ENCODE measurements around the gene ANXA8. TPM values are rescaled to one million over a fixed set of nuclear protein-coding genes. Genes with fewer than 3 reads are reported as not detected.

Gene ANXA8
- total RNA-seq, 5 donors from 2014 or later (not counting 1 experiment from before 2014, with no cell fraction given): not detected

DNA sequence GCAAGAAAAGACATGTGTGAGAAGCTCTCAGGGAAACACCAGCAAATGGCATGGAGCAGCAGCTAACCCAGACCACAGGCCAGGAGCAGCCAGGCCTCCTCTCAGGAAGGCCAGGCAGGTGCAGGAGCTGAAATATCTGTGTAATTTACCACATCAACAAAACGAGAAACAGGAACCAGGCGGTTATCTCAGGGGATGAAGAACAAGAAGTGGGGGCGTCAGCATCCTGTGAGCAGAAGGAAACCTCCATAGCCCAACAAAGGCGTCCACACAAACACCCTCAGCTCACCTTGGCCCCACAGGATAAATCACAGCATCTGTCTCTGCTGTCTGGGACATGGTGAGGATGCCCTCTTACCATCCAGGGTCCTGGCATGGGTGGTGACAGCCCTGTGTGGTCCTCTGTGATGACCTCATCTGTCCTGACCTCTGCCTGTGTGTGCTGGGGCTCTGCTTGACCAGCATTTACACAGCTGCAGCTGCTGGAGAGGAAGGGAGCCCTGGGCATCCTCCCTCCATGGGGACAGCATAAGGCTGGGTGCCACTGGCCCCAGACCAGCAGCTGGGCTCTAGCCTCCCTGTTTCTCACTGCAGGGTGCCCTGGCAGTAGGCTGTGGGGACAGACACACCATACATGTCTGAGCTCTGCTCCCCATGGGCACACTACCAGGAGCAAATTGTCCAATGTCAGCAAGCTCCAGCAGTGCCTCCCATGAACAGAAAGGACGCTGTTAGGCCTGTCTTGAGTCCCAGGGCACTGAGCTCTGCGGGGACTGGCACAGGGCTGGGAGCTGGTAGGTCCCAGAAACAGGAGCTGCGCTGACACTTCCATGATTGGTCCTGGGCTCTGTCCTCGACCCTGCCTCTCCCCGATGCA is 34.6 kb downstream of the ANXA8 start:
- peak in 1 of 4 experiments; percentile 40 for ATAC-seq (replicated peaks in 1 of 4)
- H3K9me3 ChIP-seq: peaks cover 2% of the 10 kb centered on the region
- Mint-ChIP-seq H3K4me1 (peaks cover 8 to 18% (median 9%) of the 10 kb centered on the region in 3 donors), H3K4me3 (no peak overlapping the region), H3K27ac (no peak overlapping the region), H3K36me3 (peaks cover 2% of the 10 kb centered on the region), H3K27me3 (peaks cover 0 to 7% of the 10 kb centered on the region in 2 donors), H3K9me3 (peaks cover 11 to 13% (median 12%) of the 10 kb centered on the region in 3 donors)
- peaks cover 0 to 45% of the 10 kb centered on the region in 2 experiments for H3K27me3 ChIP-seq (replicated peaks in 1 of 2; ENCODE audit: control insufficient read depth in 2 of 2, extremely low read depth in 1 of 2, insufficient read depth in 2 of 2, low read length in 1 of 2)
- no peak for DNase-seq
- WGBS (ENCODE audit: insufficient coverage): 54% methylated on average over 4 of the region's 9 CpGs
- CTCF ChIA-PET: no interaction called here
- H3K36me3 ChIP-seq (ENCODE audit: control insufficient read depth in 2 of 2, extremely low read depth in 1 of 2, insufficient read depth in 1 of 2, low read length in 1 of 2): no peaks in the 10 kb centered on the region
- H3K4me3 ChIP-seq (ENCODE audit: control insufficient read depth in 1 of 2, extremely low read depth in 1 of 2, low read length in 1 of 2): no peak overlapping the region
- H3K4me1 ChIP-seq (ENCODE audit: control insufficient read depth in 1 of 2, extremely low read depth in 1 of 2, insufficient read depth in 2 of 2, low read length in 2 of 2): peaks cover 7 to 15% of the 10 kb centered on the region in 2 experiments
- POLR2A ChIA-PET: no interaction called here
- no peak overlapping the region for H3K27ac ChIP-seq (ENCODE audit: low read length)

DNA sequence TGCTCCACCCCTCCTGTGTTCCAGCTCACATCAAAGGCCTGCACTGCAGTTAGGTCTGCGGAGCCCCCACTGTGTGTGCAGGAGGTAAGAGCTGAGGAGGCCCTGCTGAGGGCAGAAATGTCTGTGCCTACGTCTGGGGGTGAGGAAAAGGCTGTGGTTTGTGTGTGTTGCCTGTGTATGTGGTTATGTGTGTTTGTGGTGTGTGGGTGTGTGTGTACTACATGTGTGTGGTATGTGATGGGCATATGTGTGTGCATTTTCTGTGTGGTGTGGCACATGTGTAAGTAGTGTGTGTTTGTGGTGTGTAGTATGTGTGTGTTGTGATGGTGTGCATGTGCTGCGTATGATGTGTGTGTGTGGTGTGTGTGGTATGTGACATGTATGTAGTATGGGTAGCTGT is 36.2 kb downstream of the ANXA8 start:
- POLR2A ChIA-PET: no interaction called here
- Histone ChIP-seq H3K9me3 (peaks cover 2% of the 10 kb centered on the region), H3K36me3 (ENCODE audit: control insufficient read depth in 2 of 2, extremely low read depth in 1 of 2, insufficient read depth in 1 of 2, low read length in 1 of 2) (no peaks in the 10 kb centered on the region), H3K27me3 (replicated peaks in 1 of 2; ENCODE audit: control insufficient read depth in 2 of 2, extremely low read depth in 1 of 2, insufficient read depth in 2 of 2, low read length in 1 of 2) (peaks cover 0 to 47% of the 10 kb centered on the region in 2 experiments), H3K27ac (ENCODE audit: low read length) (no peak overlapping the region), H3K4me3 (ENCODE audit: control insufficient read depth in 1 of 2, extremely low read depth in 1 of 2, low read length in 1 of 2) (no peak overlapping the region), H3K4me1 (ENCODE audit: control insufficient read depth in 1 of 2, extremely low read depth in 1 of 2, insufficient read depth in 2 of 2, low read length in 2 of 2) (peaks cover 7 to 15% of the 10 kb centered on the region in 2 experiments)
- H3K36me3 Mint-ChIP-seq: peaks cover 2% of the 10 kb centered on the region
- CTCF ChIA-PET: no interaction called here
- no peak overlapping the region for H3K4me3 Mint-ChIP-seq
- peaks cover 11 to 13% (median 12%) of the 10 kb centered on the region in 3 donors for H3K9me3 Mint-ChIP-seq
- ATAC-seq (replicated peaks in 1 of 4) (no peak), DNase-seq (no peak)
- peaks cover 0 to 9% of the 10 kb centered on the region in 2 donors for H3K27me3 Mint-ChIP-seq
- 65% methylated on average over 3 of the region's 3 CpGs for WGBS (ENCODE audit: insufficient coverage)
- peaks cover 8 to 18% (median 9%) of the 10 kb centered on the region in 3 donors for H3K4me1 Mint-ChIP-seq
- no peak overlapping the region for H3K27ac Mint-ChIP-seq

DNA sequence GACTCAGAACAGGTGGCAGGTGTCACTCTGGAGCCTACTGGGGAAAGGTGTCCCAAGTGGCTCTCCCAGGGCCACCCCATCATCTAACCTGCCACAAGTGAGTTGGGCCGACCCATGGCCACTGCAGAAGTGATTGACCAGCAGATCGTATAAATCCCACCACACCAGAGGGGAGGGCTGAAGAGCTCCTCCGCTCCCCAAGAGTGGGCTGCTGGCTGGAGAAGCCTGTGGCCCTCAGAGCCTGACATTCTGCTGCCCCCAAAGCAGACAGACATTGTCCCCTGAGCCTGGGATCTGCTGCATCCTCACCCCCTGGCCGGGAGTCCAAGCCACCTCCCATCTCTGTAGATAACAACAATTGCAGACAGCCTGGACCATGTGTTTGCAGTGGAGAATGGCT is 36.7 kb downstream of the ANXA8 start:
- Histone ChIP-seq H3K27ac (ENCODE audit: low read length) (no peak overlapping the region), H3K4me3 (ENCODE audit: control insufficient read depth in 1 of 2, extremely low read depth in 1 of 2, low read length in 1 of 2) (no peak overlapping the region), H3K27me3 (replicated peaks in 1 of 2; ENCODE audit: control insufficient read depth in 2 of 2, extremely low read depth in 1 of 2, insufficient read depth in 2 of 2, low read length in 1 of 2) (peaks cover 0 to 47% of the 10 kb centered on the region in 2 experiments), H3K4me1 (ENCODE audit: control insufficient read depth in 1 of 2, extremely low read depth in 1 of 2, insufficient read depth in 2 of 2, low read length in 2 of 2) (peaks cover 7 to 15% of the 10 kb centered on the region in 2 experiments), H3K9me3 (peaks cover 2% of the 10 kb centered on the region), H3K36me3 (ENCODE audit: control insufficient read depth in 2 of 2, extremely low read depth in 1 of 2, insufficient read depth in 1 of 2, low read length in 1 of 2) (no peaks in the 10 kb centered on the region)
- Mint-ChIP-seq H3K27ac (no peak overlapping the region), H3K27me3 (peaks cover 2 to 14% of the 10 kb centered on the region in 2 donors), H3K4me1 (peaks cover 8 to 18% (median 9%) of the 10 kb centered on the region in 3 donors), H3K36me3 (peaks cover 2% of the 10 kb centered on the region), H3K9me3 (peaks cover 11 to 13% (median 12%) of the 10 kb centered on the region in 3 donors), H3K4me3 (no peak overlapping the region)
- ATAC-seq (replicated peaks in 1 of 4) (no peak), DNase-seq (no peak)
- POLR2A ChIA-PET: no interaction called here
- WGBS (ENCODE audit: insufficient coverage): 67% methylated on average over 1 of the region's 4 CpGs
- CTCF ChIA-PET: no interaction called here

- peaks cover 8 to 18% (median 9%) of the 10 kb centered on the region in 3 donors for H3K4me1 Mint-ChIP-seq
- no peak overlapping the region for H3K4me3 ChIP-seq (ENCODE audit: control insufficient read depth in 1 of 2, extremely low read depth in 1 of 2, low read length in 1 of 2)
- H3K36me3 Mint-ChIP-seq: peaks cover 2% of the 10 kb centered on the region
- peaks cover 11 to 13% (median 12%) of the 10 kb centered on the region in 3 donors for H3K9me3 Mint-ChIP-seq
- no peak overlapping the region for H3K27ac Mint-ChIP-seq
- no peaks in the 10 kb centered on the region for H3K36me3 ChIP-seq (ENCODE audit: control insufficient read depth in 2 of 2, extremely low read depth in 1 of 2, insufficient read depth in 1 of 2, low read length in 1 of 2)
- POLR2A ChIA-PET: no interaction called here
- WGBS (ENCODE audit: insufficient coverage): no CpG with 5 or more reads among the region's 1 CpG
- H3K27me3 Mint-ChIP-seq: peaks cover 13 to 24% of the 10 kb centered on the region in 2 donors
- H3K9me3 ChIP-seq: peaks cover 2% of the 10 kb centered on the region
- H3K4me3 Mint-ChIP-seq: no peak overlapping the region
- CTCF ChIA-PET: no interaction called here
- H3K27ac ChIP-seq (ENCODE audit: low read length): no peak overlapping the region
- peaks cover 0 to 44% of the 10 kb centered on the region in 2 experiments for H3K27me3 ChIP-seq (replicated peaks in 1 of 2; ENCODE audit: control insufficient read depth in 2 of 2, extremely low read depth in 1 of 2, insufficient read depth in 2 of 2, low read length in 1 of 2)
- DNase-seq: no peak
- ATAC-seq (replicated peaks in 1 of 4): no peak
- H3K4me1 ChIP-seq (ENCODE audit: control insufficient read depth in 1 of 2, extremely low read depth in 1 of 2, insufficient read depth in 2 of 2, low read length in 2 of 2): peaks cover 7 to 15% of the 10 kb centered on the region in 2 experiments
Measured at GRCh38 chr10:47445720-47446119, 38.2 kb downstream of the ANXA8 start.

DNA sequence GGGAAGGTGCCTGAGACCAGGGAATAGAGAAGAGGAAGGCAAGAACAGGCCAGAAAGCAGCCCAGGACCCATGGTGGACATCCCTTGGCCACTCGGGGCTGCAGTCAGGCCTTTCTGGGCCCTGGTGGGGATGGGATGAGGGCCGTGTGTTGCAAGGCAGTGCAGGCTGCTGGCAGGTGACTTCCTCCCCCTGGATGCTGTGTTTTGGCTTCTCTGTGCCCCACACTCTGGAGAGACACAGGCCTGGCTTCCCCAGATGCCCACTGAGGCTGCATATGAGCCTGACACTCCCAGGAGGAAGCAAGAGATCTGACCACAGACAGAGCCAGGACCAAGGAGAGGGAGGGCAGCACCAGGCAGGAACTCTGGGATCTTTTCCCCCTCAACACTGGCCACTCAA is 39.9 kb downstream of the ANXA8 start:
- H3K4me1 Mint-ChIP-seq: peaks cover 6 to 16% (median 8%) of the 10 kb centered on the region in 3 donors
- ChIA-PET POLR2A (no interaction called here), CTCF (no interaction called here)
- peaks cover 1 to 15% of the 10 kb centered on the region in 2 experiments for H3K4me1 ChIP-seq (ENCODE audit: control insufficient read depth in 1 of 2, extremely low read depth in 1 of 2, insufficient read depth in 2 of 2, low read length in 2 of 2)
- no peak overlapping the region for H3K27ac ChIP-seq (ENCODE audit: low read length)
- H3K27me3 Mint-ChIP-seq: peaks cover 17 to 30% of the 10 kb centered on the region in 2 donors
- no peaks in the 10 kb centered on the region for H3K36me3 ChIP-seq (ENCODE audit: control insufficient read depth in 2 of 2, extremely low read depth in 1 of 2, insufficient read depth in 1 of 2, low read length in 1 of 2)
- H3K9me3 Mint-ChIP-seq: peaks cover 11 to 16% (median 13%) of the 10 kb centered on the region in 3 donors
- no peak overlapping the region for H3K4me3 Mint-ChIP-seq
- 50% methylated on average over 1 of the region's 2 CpGs for WGBS (ENCODE audit: insufficient coverage)
- H3K4me3 ChIP-seq (ENCODE audit: control insufficient read depth in 1 of 2, extremely low read depth in 1 of 2, low read length in 1 of 2): no peak overlapping the region
- peaks cover 2% of the 10 kb centered on the region for H3K9me3 ChIP-seq
- peaks cover 0 to 47% of the 10 kb centered on the region in 2 experiments for H3K27me3 ChIP-seq (replicated peaks in 1 of 2; ENCODE audit: control insufficient read depth in 2 of 2, extremely low read depth in 1 of 2, insufficient read depth in 2 of 2, low read length in 1 of 2)
- H3K27ac Mint-ChIP-seq: no peak overlapping the region
- DNase-seq: no peak
- no peak for ATAC-seq (replicated peaks in 1 of 4)
- peaks cover 2% of the 10 kb centered on the region for H3K36me3 Mint-ChIP-seq

DNA sequence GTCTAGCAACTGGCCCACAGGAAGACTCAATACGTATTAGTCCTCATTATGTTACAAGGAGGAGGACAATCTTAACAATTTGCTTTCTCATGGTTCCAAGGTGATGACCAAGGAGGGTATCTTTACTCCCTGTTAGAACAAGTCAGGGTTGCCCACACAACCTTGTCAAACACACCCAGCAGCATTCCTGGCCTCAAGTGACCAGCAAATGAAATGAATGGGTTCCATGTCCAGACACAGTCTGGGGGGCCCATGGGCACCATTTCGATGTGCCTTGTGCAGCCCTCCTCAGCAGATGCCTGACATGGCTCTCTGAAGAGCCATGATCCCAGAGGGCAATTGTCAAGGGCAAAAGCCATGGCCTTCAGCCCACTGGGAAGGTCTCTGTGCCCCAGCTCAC is 40.8 kb downstream of the ANXA8 start:
- Mint-ChIP-seq H3K27ac (no peak overlapping the region), H3K4me1 (peaks cover 0 to 7% (median 2%) of the 10 kb centered on the region in 3 donors), H3K4me3 (no peak overlapping the region), H3K36me3 (peaks cover 2% of the 10 kb centered on the region), H3K9me3 (peaks cover 13 to 22% (median 15%) of the 10 kb centered on the region in 3 donors), H3K27me3 (peaks cover 22 to 35% of the 10 kb centered on the region in 2 donors)
- DNase-seq: no peak
- no peak for ATAC-seq (replicated peaks in 1 of 4)
- Histone ChIP-seq H3K27me3 (replicated peaks in 1 of 2; ENCODE audit: control insufficient read depth in 2 of 2, extremely low read depth in 1 of 2, insufficient read depth in 2 of 2, low read length in 1 of 2) (peaks cover 0 to 47% of the 10 kb centered on the region in 2 experiments), H3K9me3 (peaks cover 2% of the 10 kb centered on the region), H3K27ac (ENCODE audit: low read length) (no peak overlapping the region), H3K4me1 (ENCODE audit: control insufficient read depth in 1 of 2, extremely low read depth in 1 of 2, insufficient read depth in 2 of 2, low read length in 2 of 2) (peaks cover 0 to 9% of the 10 kb centered on the region in 2 experiments), H3K4me3 (ENCODE audit: control insufficient read depth in 1 of 2, extremely low read depth in 1 of 2, low read length in 1 of 2) (no peak overlapping the region), H3K36me3 (ENCODE audit: control insufficient read depth in 2 of 2, extremely low read depth in 1 of 2, insufficient read depth in 1 of 2, low read length in 1 of 2) (no peaks in the 10 kb centered on the region)
- 69% methylated on average over 2 of the region's 2 CpGs for WGBS (ENCODE audit: insufficient coverage)
- ChIA-PET POLR2A (no interaction called here), CTCF (no interaction called here)
